Fibroblast of skin of abdomen (primary cell): ENCODE measurements around the gene MON1B. TPM values are rescaled to one million over a fixed set of nuclear protein-coding genes. Genes with fewer than 3 reads are reported as not detected.
A peak's percentile ranks its signal among the peaks of the same experiment; 100 is the strongest.
"Not testable (repeated sequence)": the region's sequence is repeated elsewhere in the genome, so short reads cannot be mapped to it uniquely, and the experiment has no call there.

Experiments
- DNase-seq: peaks from one replicate; pipeline ENCODE4 v3.0.0-alpha.2; 2013
- polyA plus RNA-seq, 2 experiments: library from polyadenylated mRNA; unstranded; fragments of 120-200 nt; gene quantifications; one replicate each; pipeline ENCODE4 v1.2.1, GENCODE V29; 2013; ENCODE audit not compliant: insufficient read length in 2 of 2

Gene MON1B
- 23.1 TPM for polyA plus RNA-seq (2013, experiment 1 of 2; ENCODE audit: insufficient read length)
- 22.1 TPM for polyA plus RNA-seq (2013, experiment 2 of 2; ENCODE audit: insufficient read length)

DNA sequence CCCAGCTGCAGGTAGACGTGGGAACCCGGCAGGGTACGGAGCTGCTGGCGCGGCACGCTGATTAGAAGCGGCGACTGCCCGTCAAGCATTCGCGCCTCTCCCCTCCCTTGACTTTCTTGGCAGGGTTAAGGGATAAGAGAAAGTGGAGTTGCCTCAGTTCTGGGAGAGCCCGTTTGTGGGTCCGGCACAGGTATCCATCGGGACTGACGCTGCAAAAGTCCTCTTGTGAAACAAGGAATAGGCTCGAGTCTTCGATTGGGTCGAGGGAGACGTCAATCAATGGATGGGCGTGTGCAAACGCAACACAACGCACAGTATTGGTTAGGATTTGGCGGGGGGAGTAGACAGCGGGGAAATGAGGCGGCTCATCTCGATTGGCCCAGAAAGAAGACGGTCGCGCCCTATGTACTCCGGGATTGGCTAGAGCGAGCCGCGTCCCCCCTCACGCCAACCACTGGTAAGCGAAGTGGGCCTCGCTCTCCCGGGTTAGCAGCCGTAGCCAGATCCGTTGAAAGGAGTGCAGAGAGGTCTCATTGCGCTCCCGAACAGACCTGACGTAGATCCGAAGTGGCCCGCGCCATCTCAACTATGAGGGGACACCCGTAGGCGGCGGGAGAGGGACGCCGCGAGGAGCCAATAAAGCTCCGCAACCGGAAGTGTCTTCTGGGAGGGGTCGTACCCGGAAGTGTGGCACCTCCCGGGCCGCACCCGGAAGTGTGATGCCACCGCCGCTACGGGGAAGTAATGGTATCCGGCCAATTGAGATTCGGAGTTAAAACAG, at the start of gene MON1B:
TSS of gene MON1B (plus strand) at position 713 of the 781 bp plus-strand sequence. CDS start 296 bp downstream, outside the sequence.
- DNase-seq = peak; percentile 99

- DNase-seq = no peak
Measured at GRCh38 chr16:77143364-77143763, 47.6 kb upstream of the MON1B start.

DNA sequence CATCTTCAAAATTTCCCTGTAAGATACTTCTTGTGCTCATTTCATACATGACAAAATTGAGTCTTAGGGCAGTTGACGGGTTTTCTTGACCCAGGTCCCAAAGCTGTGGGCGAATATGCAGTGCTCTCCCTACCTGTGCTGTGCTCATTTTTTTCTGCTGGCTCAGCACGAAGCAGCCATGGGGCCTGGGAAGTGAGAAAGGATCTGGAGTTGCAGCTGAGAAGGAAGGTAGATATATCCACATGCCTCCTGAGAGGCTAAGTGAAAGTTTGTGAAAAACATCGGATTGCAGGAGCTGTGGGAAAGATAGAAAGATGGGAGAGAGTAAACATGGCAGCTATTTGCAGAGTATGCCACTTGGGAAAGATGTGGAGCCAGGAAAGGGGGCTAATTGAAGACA, 42.9 kb upstream of the MON1B start:
- no peak for DNase-seq

DNA sequence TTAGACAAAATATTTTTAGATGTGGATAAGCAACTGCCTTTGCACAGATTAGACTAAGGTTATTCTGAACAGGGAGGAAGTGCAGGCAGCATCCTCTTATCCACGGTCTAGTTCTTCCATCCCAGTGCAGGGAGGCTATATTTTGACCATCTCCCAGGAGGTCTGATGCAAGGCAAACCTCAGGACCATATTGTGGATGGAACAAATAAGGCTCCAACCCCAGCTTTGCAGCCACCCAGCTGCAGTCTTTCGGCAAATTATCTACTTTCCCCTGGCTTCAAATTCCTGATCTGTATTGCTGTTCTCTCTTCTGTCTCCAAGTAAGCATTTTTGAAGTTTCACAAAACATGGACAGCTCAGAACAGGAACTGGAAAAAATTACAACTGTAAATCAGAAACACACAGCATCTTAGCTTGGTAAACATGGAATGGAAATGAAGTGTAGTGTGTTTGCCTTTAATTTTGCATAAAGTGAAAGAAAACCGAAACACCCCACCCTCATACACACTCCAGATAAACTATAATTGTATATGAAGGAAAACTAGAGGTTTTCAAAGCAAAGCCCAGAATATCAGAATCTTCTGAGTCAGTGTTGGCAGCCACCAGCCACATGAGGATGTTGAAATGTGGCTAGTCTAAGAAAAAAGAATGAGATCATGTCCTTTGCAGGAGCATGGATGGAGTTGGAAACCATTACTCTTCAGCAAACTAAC, 33.5 kb upstream of the MON1B start:
- no peak for DNase-seq

GRCh38 chr16:77158293-77158692, 32.7 kb upstream of the MON1B start:
- no peak for DNase-seq

DNA sequence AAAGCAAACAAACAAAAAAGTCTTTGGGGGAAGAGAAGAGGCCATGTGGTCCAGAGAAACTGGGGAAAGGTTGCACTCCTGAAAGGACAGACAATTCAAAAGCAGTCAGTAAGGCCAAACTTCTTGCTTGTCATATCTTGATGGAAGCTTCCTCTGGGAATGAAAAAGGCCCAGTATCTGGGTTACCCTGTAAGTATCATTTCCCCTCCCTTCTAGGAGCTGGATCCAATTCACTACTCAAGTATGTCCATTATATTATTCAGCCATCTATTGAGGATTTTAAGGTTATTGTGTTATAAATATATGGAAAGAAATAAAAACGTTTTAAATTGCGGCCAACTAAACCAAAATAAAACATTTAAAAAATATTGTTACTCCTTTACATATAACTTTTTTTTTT, 26.0 kb upstream of the MON1B start:
- no peak for DNase-seq

GRCh38 chr16:77165536-77166236, 25.3 kb upstream of the MON1B start:
- not testable (repeated sequence) for DNase-seq

DNA sequence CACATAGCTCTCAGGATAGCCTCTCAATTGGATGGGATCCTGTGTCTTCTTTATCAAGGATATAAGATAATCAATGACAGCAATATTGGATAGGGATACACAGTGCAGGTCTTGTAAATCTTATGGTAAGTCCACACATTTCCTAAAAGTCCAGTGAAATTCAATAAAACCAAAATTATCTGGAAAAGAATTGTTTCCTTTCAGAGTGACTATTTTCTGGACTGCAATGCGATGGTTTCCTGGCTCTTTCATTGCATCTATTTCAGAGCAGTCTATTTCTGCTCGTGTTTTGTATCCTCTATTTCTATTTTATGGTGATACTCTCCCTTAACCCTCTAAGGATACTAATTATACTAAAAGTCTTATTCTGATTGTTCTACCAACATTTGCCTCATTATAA, 24.3 kb upstream of the MON1B start:
- DNase-seq = no peak

GRCh38 chr16:77168901-77169300, 22.1 kb upstream of the MON1B start:
- DNase-seq = no peak

GRCh38 chr16:77169650-77170236, 21.2 kb upstream of the MON1B start:
- peak; percentile 8 for DNase-seq

DNA sequence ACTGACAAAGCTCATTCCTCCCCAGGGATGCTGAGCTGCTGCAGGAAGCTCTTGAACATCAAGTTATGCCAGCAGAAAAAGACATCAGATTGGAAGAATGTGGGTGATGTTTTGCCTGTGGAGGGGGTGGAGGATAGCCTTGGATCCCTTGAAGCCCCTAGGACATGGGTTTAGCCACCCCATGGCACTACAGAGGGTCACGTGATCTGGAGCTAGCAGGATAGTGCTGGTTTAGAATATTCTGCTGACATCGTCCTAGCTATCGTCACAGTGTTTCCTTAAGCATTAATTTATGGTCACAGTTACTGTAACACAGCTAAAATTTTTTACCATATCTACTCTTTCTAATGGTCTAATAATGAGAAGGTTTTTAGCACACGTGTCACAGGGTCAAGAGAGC, 20.2 kb upstream of the MON1B start:
- no peak for DNase-seq

DNA sequence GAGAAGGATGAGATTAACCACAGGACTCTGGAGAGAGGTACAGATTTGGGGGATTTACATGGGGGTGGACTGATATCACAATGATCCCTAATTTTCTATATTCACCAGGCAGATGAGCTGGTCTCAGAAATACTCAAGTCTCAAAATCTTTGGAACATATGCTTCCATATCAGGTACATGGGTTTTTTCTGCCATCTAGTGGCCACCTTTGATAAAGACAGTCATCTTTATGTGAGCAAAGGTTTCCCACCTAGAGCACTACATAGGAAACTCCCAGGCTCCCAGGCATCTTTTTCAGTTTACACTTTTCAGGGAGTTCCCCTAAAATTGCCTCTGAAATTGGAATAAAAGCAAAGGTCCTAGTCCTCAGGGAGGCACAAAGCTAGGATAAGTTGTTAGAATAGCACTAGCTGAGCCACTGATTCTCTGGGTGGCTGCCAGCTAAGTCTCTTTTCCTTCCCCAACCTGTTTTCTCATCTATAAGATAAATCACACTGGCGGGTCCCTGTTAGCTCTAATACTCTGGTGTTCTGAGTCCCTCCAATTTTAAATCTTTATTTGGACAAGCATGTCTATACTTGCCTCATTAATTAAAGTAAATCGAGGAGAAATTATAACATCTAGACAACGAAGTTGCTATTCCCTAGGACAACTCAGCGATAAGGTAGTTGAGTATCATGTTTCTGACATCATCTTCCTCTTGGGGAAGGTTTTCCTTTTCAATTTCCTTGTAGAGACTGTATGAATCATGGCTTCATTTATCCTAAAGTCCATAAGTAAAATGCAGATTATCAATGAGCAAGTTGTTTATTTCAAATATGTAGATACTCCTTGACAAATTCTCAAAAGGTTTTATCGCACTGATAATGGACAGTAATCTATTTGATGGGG, 19.0 kb upstream of the MON1B start:
- DNase-seq = peak; percentile 48

DNA sequence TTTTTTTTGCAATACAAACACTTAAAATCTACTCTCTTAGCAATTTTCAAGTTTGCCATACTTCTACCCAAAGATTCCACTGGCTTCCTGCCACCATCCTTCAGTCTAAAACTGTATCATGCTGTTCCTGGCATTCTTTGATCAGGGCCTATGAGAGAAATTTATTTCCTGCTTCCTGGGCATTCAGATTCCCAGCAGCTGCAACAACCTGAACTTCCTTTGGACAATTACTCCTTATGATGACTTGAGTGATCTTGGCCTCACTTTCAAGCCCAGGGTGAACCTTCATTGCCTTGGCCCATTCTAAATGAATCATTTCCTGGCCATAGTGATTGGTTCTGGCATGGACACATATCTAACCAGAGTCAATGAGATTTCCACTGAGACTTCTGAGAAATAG, 18.0 kb upstream of the MON1B start:
- DNase-seq = no peak

- peak; percentile 32 for DNase-seq
Measured at GRCh38 chr16:77183137-77183536, 7.9 kb upstream of the MON1B start.

GRCh38 chr16:77186298-77186697, 4.7 kb upstream of the MON1B start:
- DNase-seq = not testable (repeated sequence)

GRCh38 chr16:77190190-77190477, 856 bp upstream of the MON1B start:
- DNase-seq = no peak

DNA sequence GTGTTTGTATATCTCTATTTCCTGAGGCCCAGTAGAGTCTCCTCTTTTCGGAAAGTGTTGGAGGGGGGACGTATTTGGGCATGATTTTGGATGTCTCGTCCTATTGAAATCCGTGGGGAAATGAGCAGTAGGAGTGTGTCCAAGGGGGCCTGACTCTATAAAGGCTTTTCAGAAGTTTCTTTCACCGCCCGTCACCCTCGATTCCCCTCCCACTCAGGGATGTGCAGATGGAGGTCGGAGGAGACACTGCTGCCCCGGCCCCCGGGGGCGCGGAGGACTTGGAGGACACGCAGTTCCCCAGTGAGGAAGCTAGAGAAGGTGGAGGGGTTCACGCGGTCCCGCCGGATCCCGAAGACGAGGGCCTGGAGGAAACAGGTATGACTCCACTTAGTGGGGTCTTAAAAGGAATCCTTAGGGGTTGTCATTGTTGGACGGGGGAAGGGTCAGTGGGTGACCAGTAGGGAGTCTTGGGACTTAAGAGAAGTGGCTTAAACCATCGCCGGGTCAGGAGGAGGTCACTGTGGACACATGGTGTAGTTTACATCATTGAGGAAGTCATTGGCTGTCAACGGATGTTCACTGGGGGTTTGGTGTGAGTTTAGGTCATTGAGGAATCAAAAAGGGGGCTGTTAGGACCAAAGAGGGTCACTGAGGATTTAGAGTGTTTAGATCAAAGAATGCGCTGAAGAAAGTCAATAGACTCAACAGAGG, 424 bp downstream of the MON1B start:
- no peak for DNase-seq

GRCh38 chr16:77193377-77193776, 2.4 kb downstream of the MON1B start:
- no peak for DNase-seq

- no peak for DNase-seq
Measured at GRCh38 chr16:77194295-77195231, 3.6 kb downstream of the MON1B start.

DNA sequence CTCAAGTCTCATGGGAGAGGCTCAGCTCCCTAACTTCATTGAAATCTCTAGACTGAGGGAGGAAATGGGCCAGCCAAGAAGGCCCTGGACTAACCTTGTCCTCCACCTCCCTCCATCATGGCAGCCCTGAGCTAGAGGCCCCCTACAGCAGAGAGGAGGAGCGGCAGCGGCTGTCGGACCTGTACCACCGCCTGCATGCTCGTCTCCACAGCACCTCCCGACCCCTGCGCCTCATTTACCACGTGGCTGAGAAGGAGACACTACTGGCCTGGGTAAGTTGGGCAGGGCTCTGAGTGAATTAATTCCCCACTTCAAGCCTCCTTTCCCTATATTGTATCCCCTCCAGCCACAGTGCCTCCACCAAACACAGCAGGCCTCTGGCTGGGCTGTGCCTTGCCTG, 4.4 kb downstream of the MON1B start:
- no peak for DNase-seq
